SHP77 (cell line): ENCODE data around the gene DUOXA1.
"Not testable (repeated sequence)": the region's sequence is repeated elsewhere in the genome, so short reads cannot be mapped to it uniquely, and the experiment has no call there.

Source experiments
- DNase-seq, 2 experiments: peaks; one replicate each; lab custom pipeline; 2025; lab: John Stamatoyannopoulos, UW

DUOXA1 gene

GRCh38 chr15:45112591-45113379, 16.9 kb downstream of the DUOXA1 start:
- no peak for DNase-seq

GRCh38 chr15:45112143-45112590, 17.5 kb downstream of the DUOXA1 start:
- DNase-seq = no peak

- DNase-seq = no peak
Observed at GRCh38 chr15:45111390-45112142, 18.1 kb downstream of the DUOXA1 start.

GRCh38 chr15:45110256-45110820, 19.3 kb downstream of the DUOXA1 start:
- no peak for DNase-seq

GRCh38 chr15:45107941-45108630, 21.6 kb downstream of the DUOXA1 start:
- DNase-seq = no peak

- DNase-seq = no peak
Observed at GRCh38 chr15:45106002-45106790, 23.5 kb downstream of the DUOXA1 start.

- DNase-seq = no peak
Observed at GRCh38 chr15:45105586-45105985, 24.1 kb downstream of the DUOXA1 start.

GRCh38 chr15:45104170-45104569, 25.5 kb downstream of the DUOXA1 start:
- not testable (repeated sequence) for DNase-seq

- no peak for DNase-seq
Observed at GRCh38 chr15:45102226-45102625, 27.5 kb downstream of the DUOXA1 start.

- no peak for DNase-seq
Observed at GRCh38 chr15:45101749-45102148, 27.9 kb downstream of the DUOXA1 start.

- DNase-seq = no peak
Observed at GRCh38 chr15:45100884-45101625, 28.6 kb downstream of the DUOXA1 start.

GRCh38 chr15:45099549-45100165, 30.0 kb downstream of the DUOXA1 start:
- no peak for DNase-seq

GRCh38 chr15:45097466-45097865, 32.2 kb downstream of the DUOXA1 start:
- DNase-seq = no peak

GRCh38 chr15:45095661-45096060, 34.0 kb downstream of the DUOXA1 start:
- no peak for DNase-seq

GRCh38 chr15:45094358-45094730, 35.3 kb downstream of the DUOXA1 start:
- no peak for DNase-seq

- DNase-seq = no peak
Observed at GRCh38 chr15:45093622-45094357, 35.9 kb downstream of the DUOXA1 start.

GRCh38 chr15:45093013-45093412, 36.7 kb downstream of the DUOXA1 start:
- no peak for DNase-seq

GRCh38 chr15:45091576-45091975, 38.1 kb downstream of the DUOXA1 start:
- no peak for DNase-seq

GRCh38 chr15:45091161-45091560, 38.5 kb downstream of the DUOXA1 start:
- DNase-seq = no peak
